GM19240 (cell line): ENCODE measurements around the gene PPIF.

ENCODE experiments used
- DNase-seq: peaks from one replicate; pipeline ENCODE4 v3.0.0; 2011; ENCODE audit warnings: low spot score; ENCODE audit not compliant: insufficient read length

PPIF gene

GRCh38 chr10:79347226-79347893 is at the start of gene PPIF:
Gene PPIF, plus strand, starts transcription at chr10:79347469. Its CDS starts 80 bp downstream, at chr10:79347549.
- DNase-seq, result peak; percentile 78

GRCh38 chr10:79298403-79299244 is 48.6 kb upstream of the PPIF start:
- DNase-seq, result no peak

GRCh38 chr10:79299397-79300241 is 47.6 kb upstream of the PPIF start:
- no peak for DNase-seq

- no peak for DNase-seq
Measured at GRCh38 chr10:79300711-79301110, 46.6 kb upstream of the PPIF start.

- no peak for DNase-seq
Measured at GRCh38 chr10:79301754-79302530, 45.3 kb upstream of the PPIF start.

- no peak for DNase-seq
Measured at GRCh38 chr10:79303631-79304478, 43.4 kb upstream of the PPIF start.

GRCh38 chr10:79304479-79305087 is 42.7 kb upstream of the PPIF start:
- no peak for DNase-seq

GRCh38 chr10:79305515-79305914 is 41.8 kb upstream of the PPIF start:
- no peak for DNase-seq

- DNase-seq, result no peak
Measured at GRCh38 chr10:79305988-79306387, 41.3 kb upstream of the PPIF start.

GRCh38 chr10:79306644-79307220 is 40.5 kb upstream of the PPIF start:
- no peak for DNase-seq

- DNase-seq, result no peak
Measured at GRCh38 chr10:79308016-79308415, 39.3 kb upstream of the PPIF start.

GRCh38 chr10:79308969-79309665 is 38.2 kb upstream of the PPIF start:
- DNase-seq, result no peak

GRCh38 chr10:79310200-79310865 is 36.9 kb upstream of the PPIF start:
- DNase-seq, result no peak

- no peak for DNase-seq
Measured at GRCh38 chr10:79310911-79311573, 36.2 kb upstream of the PPIF start.

GRCh38 chr10:79311581-79312407 is 35.5 kb upstream of the PPIF start:
- no peak for DNase-seq

- no peak for DNase-seq
Measured at GRCh38 chr10:79312601-79313187, 34.6 kb upstream of the PPIF start.
